GM18505 (cell line): Measurements from ENCODE around the gene TPRG1.
A peak's percentile ranks its signal among the peaks of the same experiment; 100 is the strongest.

ENCODE experiments used
- ATAC-seq: cut with Tn5 transposase; IDR thresholded peaks from one replicate; pipeline ENCODE4 v1.9.1; 2021; ENCODE audit not compliant: unreplicated experiment
- POLR2A ChIP-seq: IDR thresholded peaks from 4 replicates; pipeline ENCODE4 v1.6.1; 2011; ENCODE audit warnings: borderline replicate concordance; ENCODE audit not compliant: insufficient read depth, insufficient read length; ENCODE audit errors: extremely low read depth

TPRG1 gene

GRCh38 chr3:189222927-189223636 lies 51.3 kb downstream of the TPRG1 start:
- no peak for ATAC-seq
- TF ChIP-seq POLR2A = no peak

- no peak for ATAC-seq
- no peak for TF ChIP-seq POLR2A
Observed at GRCh38 chr3:189225431-189225830, 53.7 kb downstream of the TPRG1 start.

- no peak for ATAC-seq
- no peak for TF ChIP-seq POLR2A
Observed at GRCh38 chr3:189227249-189227648, 55.5 kb downstream of the TPRG1 start.

GRCh38 chr3:189229196-189229828 lies 57.5 kb downstream of the TPRG1 start:
- no peak for ATAC-seq
- no peak for TF ChIP-seq POLR2A

GRCh38 chr3:189232790-189233189 lies 61.0 kb downstream of the TPRG1 start:
- ATAC-seq = no peak
- TF ChIP-seq POLR2A = no peak

- no peak for ATAC-seq
- no peak for TF ChIP-seq POLR2A
Observed at GRCh38 chr3:189233225-189233858, 61.6 kb downstream of the TPRG1 start.

GRCh38 chr3:189235214-189235613 lies 63.4 kb downstream of the TPRG1 start:
- TF ChIP-seq POLR2A = no peak
- ATAC-seq = no peak

- ATAC-seq = peak; percentile 65
- no peak for TF ChIP-seq POLR2A
Observed at GRCh38 chr3:189236352-189236751, 64.6 kb downstream of the TPRG1 start.

- ATAC-seq = no peak
- TF ChIP-seq POLR2A = no peak
Observed at GRCh38 chr3:189237526-189237925, 65.8 kb downstream of the TPRG1 start.

- no peak for ATAC-seq
- no peak for TF ChIP-seq POLR2A
Observed at GRCh38 chr3:189238071-189238470, 66.3 kb downstream of the TPRG1 start.

- no peak for ATAC-seq
Observed at GRCh38 chr3:189239616-189240015, 67.8 kb downstream of the TPRG1 start.

GRCh38 chr3:189249987-189250386 lies 78.2 kb downstream of the TPRG1 start:
- TF ChIP-seq POLR2A = no peak
- ATAC-seq = no peak

More at GRCh38 chr3:189239616-189240015, 67.8 kb downstream of the TPRG1 start:
- TF ChIP-seq POLR2A = no peak

GRCh38 chr3:189258261-189258660 lies 86.5 kb downstream of the TPRG1 start:
- ATAC-seq = no peak
- TF ChIP-seq POLR2A = no peak
